ENCODE results near the gene ZNF124. TPM values are rescaled to one million over a fixed set of nuclear protein-coding genes. Genes with fewer than 3 reads are reported as not detected.
"Not testable (repeated sequence)": the region's sequence is repeated elsewhere in the genome, so short reads cannot be mapped to it uniquely, and the experiment has no call there.

The ZNF124 gene
- total RNA-seq, 4 donors from 2014 or later = 11.0 to 16.9 (median 14.5) TPM

DNA sequence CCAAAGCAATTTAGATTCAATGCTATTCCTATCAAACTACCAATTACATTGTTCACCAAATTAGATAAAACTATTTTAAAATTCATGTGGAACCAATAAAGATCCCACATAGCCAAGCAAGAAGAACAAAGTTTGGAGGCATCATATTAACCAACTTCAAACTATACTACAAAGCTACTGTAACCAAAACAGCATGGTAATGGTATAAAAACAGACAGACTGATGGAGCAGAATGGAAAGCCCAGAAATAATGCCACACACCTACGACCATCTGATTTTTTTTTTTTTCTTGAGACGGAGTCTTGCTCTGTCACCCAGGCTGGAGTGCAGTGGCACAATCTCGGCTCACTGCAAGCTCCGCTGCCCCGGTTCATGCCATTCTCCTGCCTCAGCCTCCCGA, 7.1 kb downstream of the ZNF124 start:
- H3K4me3 ChIP-seq (ENCODE audit: low read depth, poor library complexity, severe bottlenecking) = no peak overlapping the region
- DNase-seq (ENCODE audit: low spot score in 2 of 2) = no peak
- intact Hi-C loops (cut with DNase I; ENCODE audit: low total_unique reads) = no loop called here
- TF ChIP-seq POLR2A (IDR thresholded peaks at IDR 0.05) = no peak
- TF ChIP-seq, protein P1, sequence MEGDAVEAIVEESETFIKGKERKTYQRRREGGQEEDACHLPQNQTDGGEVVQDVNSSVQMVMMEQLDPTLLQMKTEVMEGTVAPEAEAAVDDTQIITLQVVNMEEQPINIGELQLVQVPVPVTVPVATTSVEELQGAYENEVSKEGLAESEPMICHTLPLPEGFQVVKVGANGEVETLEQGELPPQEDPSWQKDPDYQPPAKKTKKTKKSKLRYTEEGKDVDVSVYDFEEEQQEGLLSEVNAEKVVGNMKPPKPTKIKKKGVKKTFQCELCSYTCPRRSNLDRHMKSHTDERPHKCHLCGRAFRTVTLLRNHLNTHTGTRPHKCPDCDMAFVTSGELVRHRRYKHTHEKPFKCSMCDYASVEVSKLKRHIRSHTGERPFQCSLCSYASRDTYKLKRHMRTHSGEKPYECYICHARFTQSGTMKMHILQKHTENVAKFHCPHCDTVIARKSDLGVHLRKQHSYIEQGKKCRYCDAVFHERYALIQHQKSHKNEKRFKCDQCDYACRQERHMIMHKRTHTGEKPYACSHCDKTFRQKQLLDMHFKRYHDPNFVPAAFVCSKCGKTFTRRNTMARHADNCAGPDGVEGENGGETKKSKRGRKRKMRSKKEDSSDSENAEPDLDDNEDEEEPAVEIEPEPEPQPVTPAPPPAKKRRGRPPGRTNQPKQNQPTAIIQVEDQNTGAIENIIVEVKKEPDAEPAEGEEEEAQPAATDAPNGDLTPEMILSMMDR (IDR thresholded peaks at IDR 0.05) = no peak
- 97 to 99% methylated on average over 6 of the region's 6 CpGs for WGBS, 2 donors

DNA sequence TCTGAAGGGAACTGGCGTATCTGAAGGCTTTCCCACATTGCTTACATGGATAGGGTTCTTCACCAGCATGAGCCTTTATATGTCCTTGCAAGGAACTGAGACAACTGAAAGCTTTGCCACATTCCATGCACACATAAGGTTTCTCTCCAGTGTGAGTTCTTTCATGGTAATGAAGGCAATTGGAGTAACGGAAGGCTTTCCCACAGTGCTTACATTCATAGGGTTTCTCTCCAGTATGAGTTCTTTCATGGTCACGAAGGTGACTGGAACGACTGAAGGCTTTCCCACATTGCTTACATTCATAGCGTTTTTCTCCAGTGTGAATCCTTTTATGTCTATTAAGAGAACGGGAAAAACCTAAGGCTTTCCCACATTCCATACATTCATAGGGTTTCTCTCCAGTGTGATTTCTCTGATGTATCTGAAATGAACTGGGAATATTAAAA, 15.0 kb downstream of the ZNF124 start:
- 99% methylated on average over 6 of the region's 6 CpGs for WGBS, 2 donors
- TF ChIP-seq, protein P1 (IDR thresholded peaks at IDR 0.05) = no peak
- no peak for TF ChIP-seq POLR2A (IDR thresholded peaks at IDR 0.05)
- H3K4me3 ChIP-seq (ENCODE audit: low read depth, poor library complexity, severe bottlenecking) = no peak overlapping the region
- intact Hi-C loops (cut with DNase I; ENCODE audit: low total_unique reads) = no loop called here
- DNase-seq (ENCODE audit: low spot score in 2 of 2) = no peak

DNA sequence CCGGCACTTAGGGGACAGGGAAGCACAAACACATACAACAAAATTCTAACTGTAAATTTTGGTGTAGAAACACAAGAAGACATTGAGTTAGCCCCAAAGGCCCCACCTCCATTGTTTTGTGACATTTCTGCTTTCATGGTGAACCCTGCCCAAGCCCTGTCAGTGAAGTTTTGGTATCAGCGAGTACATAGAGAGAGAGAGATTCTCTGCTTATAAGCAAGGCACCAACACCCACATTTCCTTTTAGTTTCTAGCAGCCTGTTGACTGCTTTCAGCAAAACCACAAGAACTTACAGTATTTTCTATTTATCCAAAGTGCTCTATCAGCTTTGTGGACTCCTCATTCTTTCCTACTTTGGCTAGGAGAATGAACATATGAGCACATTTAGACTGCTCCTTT, 24.0 kb downstream of the ZNF124 start:
- TF ChIP-seq, protein P1 (IDR thresholded peaks at IDR 0.05) = no peak
- no peak for TF ChIP-seq POLR2A (IDR thresholded peaks at IDR 0.05)
- DNase-seq (ENCODE audit: low spot score in 2 of 2) = no peak
- intact Hi-C loops (cut with DNase I; ENCODE audit: low total_unique reads) = no loop called here
- no peak overlapping the region for H3K4me3 ChIP-seq (ENCODE audit: low read depth, poor library complexity, severe bottlenecking)
- WGBS, 2 donors = 91 to 96% methylated on average over 2 of the region's 2 CpGs

DNA sequence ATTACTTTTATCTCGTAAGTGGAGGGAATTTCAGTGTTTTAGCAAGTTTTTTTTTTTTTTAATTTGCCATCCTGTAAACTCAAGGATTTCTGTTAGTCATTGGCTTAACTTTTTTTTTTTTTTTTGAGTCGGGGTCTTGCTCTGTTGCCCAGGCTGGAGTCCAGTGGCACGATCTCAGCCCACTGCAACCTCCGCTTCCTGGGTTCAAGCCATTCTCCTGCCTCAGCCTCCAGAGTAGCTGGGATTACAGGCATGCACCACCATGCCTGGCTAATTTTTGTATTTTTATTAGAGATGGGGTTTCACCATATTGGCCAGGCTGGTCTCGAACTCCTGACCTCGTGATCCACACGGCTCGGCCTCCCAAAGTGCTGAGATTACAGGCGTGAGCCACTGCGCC, 24.7 kb downstream of the ZNF124 start:
- H3K4me3 ChIP-seq (ENCODE audit: low read depth, poor library complexity, severe bottlenecking); DNase-seq (ENCODE audit: low spot score in 2 of 2); intact Hi-C loops (cut with DNase I; ENCODE audit: low total_unique reads): not testable (repeated sequence)
- WGBS, 2 donors = 97% methylated on average over 10 of the region's 10 CpGs

DNA sequence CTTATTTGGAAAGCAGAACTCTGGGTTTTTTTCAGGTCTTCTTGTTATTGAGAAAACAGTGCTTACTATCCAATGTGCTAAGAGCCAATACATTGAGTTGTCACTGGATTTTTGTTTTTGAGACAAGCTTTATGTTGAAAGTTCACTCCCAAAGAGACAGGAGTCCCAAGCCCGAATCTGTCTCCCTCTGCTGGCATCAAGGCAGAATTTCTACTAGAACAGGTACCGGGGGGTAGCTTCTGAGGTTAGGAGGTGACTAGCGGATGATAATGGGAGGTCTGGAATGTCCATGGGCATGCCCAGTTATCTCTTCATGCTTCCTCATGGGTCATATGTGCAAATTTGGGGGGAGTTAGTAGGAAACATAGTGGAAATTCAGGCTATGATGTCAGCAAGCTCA, 25.1 kb downstream of the ZNF124 start:
- intact Hi-C loops (cut with DNase I; ENCODE audit: low total_unique reads) = no loop called here
- 94 to 95% methylated on average over 3 of the region's 3 CpGs for WGBS, 2 donors
- no peak overlapping the region for H3K4me3 ChIP-seq (ENCODE audit: low read depth, poor library complexity, severe bottlenecking)
- DNase-seq (ENCODE audit: low spot score in 2 of 2) = no peak
- TF ChIP-seq POLR2A (IDR thresholded peaks at IDR 0.05) = no peak
- TF ChIP-seq, protein P1 (IDR thresholded peaks at IDR 0.05) = no peak

DNA sequence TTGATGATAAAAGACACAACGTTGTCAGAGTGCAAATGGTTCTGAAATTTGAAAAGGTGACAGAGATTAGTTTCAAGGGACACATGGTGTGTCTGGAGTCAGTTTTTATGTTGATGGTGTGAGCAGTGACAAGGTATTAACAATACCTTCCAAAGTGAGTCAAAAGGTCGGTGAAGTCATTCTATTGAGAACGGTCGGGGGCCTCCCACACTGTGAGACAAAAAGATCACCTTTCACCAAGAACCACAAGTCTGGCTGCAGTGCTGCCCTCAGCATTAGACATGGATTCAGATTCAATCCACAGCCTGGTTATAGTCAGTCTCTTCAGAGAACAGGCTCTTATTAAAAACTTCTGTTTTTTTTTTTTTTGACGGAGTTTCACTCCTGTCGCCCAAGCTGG, 26.5 kb downstream of the ZNF124 start:
- 96 to 97% methylated on average over 6 of the region's 6 CpGs for WGBS, 2 donors
- DNase-seq (ENCODE audit: low spot score in 2 of 2) = no peak
- intact Hi-C loops (cut with DNase I; ENCODE audit: low total_unique reads) = no loop called here
- H3K4me3 ChIP-seq (ENCODE audit: low read depth, poor library complexity, severe bottlenecking) = no peak overlapping the region
- TF ChIP-seq, protein P1 (IDR thresholded peaks at IDR 0.05) = no peak

DNA sequence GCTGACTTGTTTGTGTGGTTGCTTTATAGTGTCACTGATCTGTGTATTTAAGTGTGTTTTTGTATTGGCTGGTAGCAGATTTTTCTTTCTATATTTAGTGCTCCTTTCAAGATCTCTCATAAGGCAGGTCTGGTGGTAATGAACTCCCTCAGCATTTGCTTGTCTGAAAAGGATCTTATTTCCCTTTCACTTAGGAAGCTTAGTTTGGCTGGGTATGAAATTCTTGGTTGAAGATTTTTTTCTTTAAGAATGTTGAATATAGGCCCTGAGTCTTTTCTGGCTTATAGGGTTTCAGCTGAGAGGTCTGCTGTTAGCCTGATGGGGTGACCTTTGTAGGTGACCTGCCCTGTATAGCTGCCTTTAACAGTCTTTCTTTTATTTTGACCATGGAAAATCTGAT, 32.3 kb downstream of the ZNF124 start:
- intact Hi-C loops (cut with DNase I; ENCODE audit: low total_unique reads); H3K4me3 ChIP-seq (ENCODE audit: low read depth, poor library complexity, severe bottlenecking): not testable (repeated sequence)

More for the DNA sequence above, 32.3 kb downstream of the ZNF124 start:
- not testable (repeated sequence) for DNase-seq (ENCODE audit: low spot score in 2 of 2)

Data from lower leg skin (tissue), 4 donors.